Esophagus (tissue), 2 donors: ENCODE measurements around the gene NUP98. TPM values are rescaled to one million over a fixed set of nuclear protein-coding genes. Genes with fewer than 3 reads are reported as not detected.
"Not testable (repeated sequence)": the region's sequence is repeated elsewhere in the genome, so short reads cannot be mapped to it uniquely, and the experiment has no call there.

Experiments
- H3K27ac ChIP-seq, 2 donors: one replicate each; pipeline ENCODE4 v1.5.1; 2013; ENCODE audit warnings: low read depth in 2 of 2, mild to moderate bottlenecking in 2 of 2, inconsistent platforms in 1 of 2, low read length in 1 of 2, moderate library complexity in 1 of 2
- H3K27me3 ChIP-seq, 2 donors: one replicate each; pipeline ENCODE4 v1.6.1; 2013; ENCODE audit warnings: low read length in 2 of 2, control low read depth in 1 of 2, mild to moderate bottlenecking in 1 of 2; ENCODE audit not compliant: insufficient read depth in 2 of 2, control insufficient read depth in 1 of 2
- H3K36me3 ChIP-seq, 2 donors: one replicate each; pipeline ENCODE4 v1.6.1; 2013; ENCODE audit warnings: low read length in 1 of 2; ENCODE audit not compliant: control insufficient read depth in 2 of 2, insufficient read depth in 2 of 2
- H3K4me1 ChIP-seq, 2 donors: one replicate each; pipeline ENCODE4 v1.6.1; 2013; ENCODE audit warnings: low read length in 1 of 2; ENCODE audit not compliant: control insufficient read depth in 2 of 2, insufficient read depth in 2 of 2
- H3K4me3 ChIP-seq, 2 donors: one replicate each; pipeline ENCODE4 v1.5.1; 2013; ENCODE audit warnings: low read length in 2 of 2, mild to moderate bottlenecking in 2 of 2, low read depth in 1 of 2, moderate library complexity in 1 of 2
- H3K9me3 ChIP-seq, 2 donors: one replicate each; pipeline ENCODE4 v1.6.1; 2013; ENCODE audit warnings: mild to moderate bottlenecking in 2 of 2, low read depth in 1 of 2, low read length in 1 of 2, moderate library complexity in 1 of 2; ENCODE audit not compliant: control insufficient read depth in 2 of 2, insufficient read depth in 1 of 2
- WGBS, 2 donors: extraction: QIAGEN DNeasy Blood & Tissue Kit; methylation state at CpG; one replicate each; pipeline ENCODE4 v1.1.7; 2013; 5-methylcytosine and 5-hydroxymethylcytosine counted together
- polyA plus RNA-seq, 2 donors: library from polyadenylated mRNA; stranded (reverse); fragments of 200-250 nt; gene quantifications; one replicate each; pipeline ENCODE4 v1.2.3, GENCODE V29; 2013
- donor health status: healthy with polysubstance abuse.
- donor health status: Bipolar disorder and iron deficiency.

Gene NUP98
- polyA plus RNA-seq, 2 donors: 16.0 to 26.9 TPM

- H3K27ac ChIP-seq: no peak overlapping the region
These were observed 10.4 kb downstream of the NUP98 start for GRCh38 chr11:3786781-3787428.

DNA sequence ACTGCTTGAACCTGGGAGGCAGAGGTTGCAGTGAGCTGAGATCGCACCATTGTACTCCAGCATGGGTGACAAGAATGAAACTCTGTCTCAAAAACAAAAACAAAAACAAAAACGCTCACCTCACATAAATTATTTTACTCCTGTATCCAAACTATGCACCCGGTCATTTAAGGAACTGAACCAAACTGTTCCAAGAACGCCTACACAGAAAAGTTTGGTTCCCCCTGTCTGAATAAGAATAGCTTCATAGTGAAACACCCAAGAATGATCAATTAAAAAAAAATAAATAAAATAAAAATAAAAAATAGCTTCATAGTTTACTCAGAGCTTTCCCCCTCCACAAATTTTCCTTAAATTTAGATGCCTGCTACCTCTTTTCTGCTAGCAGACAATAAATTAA lies 13.7 kb downstream of the NUP98 start:
- Histone ChIP-seq H3K9me3 (no peaks in the 10 kb centered on the region), H3K27me3 (no peaks in the 10 kb centered on the region), H3K4me3 (no peak overlapping the region), H3K27ac (no peak overlapping the region), H3K4me1 (no peaks in the 10 kb centered on the region), H3K36me3 (peaks cover 4 to 5% of the 10 kb centered on the region in 2 donors)
- WGBS, 2 donors: 87 to 89% methylated on average over 4 of the region's 4 CpGs

More at GRCh38 chr11:3786781-3787428, 10.4 kb downstream of the NUP98 start:
- H3K4me3 ChIP-seq: no peak overlapping the region
- WGBS, 2 donors: 63 to 64% methylated on average over 8 of the region's 8 CpGs
- no peaks in the 10 kb centered on the region for H3K27me3 ChIP-seq
- H3K36me3 ChIP-seq: peaks cover 0 to 5% of the 10 kb centered on the region in 2 donors
- H3K4me1 ChIP-seq: no peaks in the 10 kb centered on the region
- H3K9me3 ChIP-seq: no peaks in the 10 kb centered on the region

GRCh38 chr11:3782963-3783362 lies 14.4 kb downstream of the NUP98 start:
- no peaks in the 10 kb centered on the region for H3K27me3 ChIP-seq
- WGBS, 2 donors: 90 to 94% methylated on average over 5 of the region's 5 CpGs
- no peaks in the 10 kb centered on the region for H3K4me1 ChIP-seq
- no peak overlapping the region for H3K27ac ChIP-seq
- H3K4me3 ChIP-seq: no peak overlapping the region
- no peaks in the 10 kb centered on the region for H3K9me3 ChIP-seq
- peaks cover 5 to 9% of the 10 kb centered on the region in 2 donors for H3K36me3 ChIP-seq

DNA sequence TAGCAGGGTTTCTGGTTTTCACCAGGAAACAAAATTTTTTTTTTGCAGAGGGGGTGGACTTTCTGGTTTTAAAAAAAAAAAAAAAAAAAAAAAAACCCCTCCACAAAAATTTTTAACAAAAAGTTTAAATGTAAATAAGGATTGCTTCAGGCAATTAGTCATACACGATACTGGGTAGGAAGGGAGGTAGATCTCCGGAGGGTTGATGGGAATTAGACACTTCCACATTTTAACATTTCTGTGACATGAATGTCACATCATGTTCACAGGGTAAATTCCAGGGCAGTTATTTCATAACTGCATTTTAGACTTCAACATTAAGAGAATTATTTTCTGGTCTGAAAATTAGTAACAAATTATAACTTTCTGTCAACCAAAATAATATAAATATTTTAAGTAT lies 15.9 kb downstream of the NUP98 start:
- H3K36me3 ChIP-seq: peaks cover 5 to 9% of the 10 kb centered on the region in 2 donors
- no peaks in the 10 kb centered on the region for H3K4me1 ChIP-seq
- no peaks in the 10 kb centered on the region for H3K27me3 ChIP-seq
- no peaks in the 10 kb centered on the region for H3K9me3 ChIP-seq
- H3K27ac ChIP-seq: no peak overlapping the region
- 10 to 20% methylated on average over 2 of the region's 2 CpGs for WGBS, 2 donors
- no peak overlapping the region for H3K4me3 ChIP-seq

- Histone ChIP-seq H3K4me1 (no peaks in the 10 kb centered on the region), H3K27me3 (no peaks in the 10 kb centered on the region), H3K27ac (no peak overlapping the region), H3K36me3 (peaks cover 4 to 15% of the 10 kb centered on the region in 2 donors), H3K9me3 (no peaks in the 10 kb centered on the region), H3K4me3 (no peak overlapping the region)
- WGBS, 2 donors: 73 to 77% methylated on average over 7 of the region's 7 CpGs
These were observed 21.5 kb downstream of the NUP98 start for GRCh38 chr11:3775736-3776406.

- Histone ChIP-seq H3K27me3 (no peaks in the 10 kb centered on the region), H3K27ac (no peak overlapping the region), H3K36me3 (peaks cover 7 to 11% of the 10 kb centered on the region in 2 donors), H3K9me3 (no peaks in the 10 kb centered on the region), H3K4me1 (no peaks in the 10 kb centered on the region), H3K4me3 (no peak overlapping the region)
- WGBS, 2 donors: 90 to 95% methylated on average over 4 of the region's 4 CpGs
These were observed 24.2 kb downstream of the NUP98 start for GRCh38 chr11:3773180-3773579.

DNA sequence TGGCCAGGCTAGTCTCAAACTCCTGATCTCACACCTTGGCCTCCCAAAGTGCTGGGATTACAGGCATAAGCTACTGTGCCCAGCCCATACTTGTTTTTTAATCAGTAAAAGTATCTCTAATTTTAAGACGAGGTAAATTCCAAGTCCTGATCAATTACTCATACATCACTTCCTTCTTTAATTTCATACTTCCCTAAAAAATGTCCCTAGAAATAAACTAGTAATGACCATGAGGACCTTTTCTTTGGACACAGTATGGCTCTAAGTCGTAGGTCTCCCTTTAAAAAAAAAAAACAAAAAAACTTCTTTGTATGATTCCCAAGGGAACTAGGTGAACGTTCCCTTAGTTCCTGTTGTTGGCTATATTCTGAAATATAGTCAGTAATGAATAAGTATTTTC lies 29.8 kb downstream of the NUP98 start:
- WGBS, 2 donors: 78 to 83% methylated on average over 3 of the region's 3 CpGs
- Histone ChIP-seq H3K9me3 (no peaks in the 10 kb centered on the region), H3K4me1 (no peaks in the 10 kb centered on the region), H3K27ac (no peak overlapping the region), H3K27me3 (no peaks in the 10 kb centered on the region), H3K4me3 (no peak overlapping the region), H3K36me3 (peaks cover 4 to 9% of the 10 kb centered on the region in 2 donors)

DNA sequence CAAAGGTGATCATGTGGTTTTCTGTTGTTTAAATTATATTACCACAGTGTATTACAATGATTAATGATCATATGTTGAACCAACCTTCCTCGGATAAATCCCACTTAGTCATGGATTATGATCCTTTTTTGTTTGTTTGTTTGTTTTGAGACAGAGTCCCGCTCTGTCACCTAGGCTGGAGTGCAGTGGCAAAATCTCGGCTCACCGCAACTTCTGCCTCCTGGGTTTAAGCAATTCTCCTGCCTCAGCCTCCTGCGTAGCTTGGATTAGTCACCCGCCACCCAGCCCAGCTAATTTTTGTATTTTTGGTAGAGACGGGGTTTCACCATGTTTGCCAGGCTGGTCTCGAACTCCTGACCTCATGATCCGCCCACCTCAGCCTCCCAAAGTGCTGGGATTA lies 30.5 kb downstream of the NUP98 start:
- not testable (repeated sequence) for H3K36me3 ChIP-seq, H3K4me1 ChIP-seq, H3K27me3 ChIP-seq, H3K27ac ChIP-seq, H3K4me3 ChIP-seq, H3K9me3 ChIP-seq
- 80% methylated on average over 9 of the region's 9 CpGs for WGBS, 2 donors

DNA sequence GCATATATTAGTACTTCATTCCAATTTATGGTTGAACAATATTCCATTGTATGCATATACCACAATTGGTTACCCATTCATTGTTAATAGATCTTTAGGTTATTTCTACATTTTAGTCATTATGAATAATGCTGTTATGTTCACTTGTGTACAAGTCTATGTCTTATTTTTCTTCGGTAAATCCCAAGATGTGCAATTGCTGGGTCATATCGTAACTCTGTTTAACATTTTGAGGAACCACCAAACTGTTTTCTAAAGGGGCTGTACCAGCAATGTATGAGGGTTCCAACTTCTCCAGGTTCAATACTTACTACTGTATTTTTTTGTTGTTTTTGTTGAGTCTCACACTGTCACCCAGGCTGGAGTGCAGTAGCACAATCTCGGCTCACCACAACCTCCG lies 33.1 kb downstream of the NUP98 start:
- peaks cover 4 to 8% of the 10 kb centered on the region in 2 donors for H3K36me3 ChIP-seq
- H3K4me3 ChIP-seq: no peak overlapping the region
- no peaks in the 10 kb centered on the region for H3K27me3 ChIP-seq
- 96 to 97% methylated on average over 4 of the region's 4 CpGs for WGBS, 2 donors
- no peaks in the 10 kb centered on the region for H3K9me3 ChIP-seq
- H3K4me1 ChIP-seq: no peaks in the 10 kb centered on the region
- H3K27ac ChIP-seq: no peak overlapping the region

- H3K27me3 ChIP-seq: no peaks in the 10 kb centered on the region
- H3K4me1 ChIP-seq: no peaks in the 10 kb centered on the region
- peaks cover 0 to 14% of the 10 kb centered on the region in 2 donors for H3K36me3 ChIP-seq
- H3K4me3 ChIP-seq: no peak overlapping the region
- no peaks in the 10 kb centered on the region for H3K9me3 ChIP-seq
- no peak overlapping the region for H3K27ac ChIP-seq
- 92 to 94% methylated on average over 6 of the region's 6 CpGs for WGBS, 2 donors
These were observed 42.2 kb downstream of the NUP98 start for GRCh38 chr11:3755151-3755550.
